NCI-H1436 treated with DMSO at 0.1 percent for 48 hours (cell line): Measurements from ENCODE around the gene KIAA0040.
"Not testable (repeated sequence)": the region's sequence is repeated elsewhere in the genome, so short reads cannot be mapped to it uniquely, and the experiment has no call there.

Source experiments
- DNase-seq: peaks from one replicate; lab custom pipeline; 2025; lab: John Stamatoyannopoulos, UW

KIAA0040 gene

DNA sequence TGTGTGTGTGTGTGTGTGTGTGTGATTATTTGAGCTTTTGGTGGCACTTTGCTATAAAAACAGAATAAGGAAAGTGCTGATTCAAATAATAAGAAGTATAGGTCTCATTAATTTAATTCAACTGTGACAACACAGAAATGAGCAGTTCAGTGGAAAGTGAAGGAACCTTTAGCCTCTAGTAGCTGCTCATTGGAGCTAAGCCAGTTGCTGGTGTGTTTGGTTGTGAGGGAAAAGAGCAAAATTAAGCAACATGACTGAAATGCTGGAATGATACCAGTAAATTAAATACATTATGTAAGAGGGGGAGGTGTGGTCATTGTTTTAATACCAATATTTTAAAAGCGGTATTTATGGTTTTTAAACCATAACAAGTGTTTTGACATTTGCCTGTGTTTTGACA is 55.2 kb downstream of the KIAA0040 start:
- DNase-seq, result no peak

- no peak for DNase-seq
Measured at GRCh38 chr1:175136246-175136645, 56.3 kb downstream of the KIAA0040 start.

DNA sequence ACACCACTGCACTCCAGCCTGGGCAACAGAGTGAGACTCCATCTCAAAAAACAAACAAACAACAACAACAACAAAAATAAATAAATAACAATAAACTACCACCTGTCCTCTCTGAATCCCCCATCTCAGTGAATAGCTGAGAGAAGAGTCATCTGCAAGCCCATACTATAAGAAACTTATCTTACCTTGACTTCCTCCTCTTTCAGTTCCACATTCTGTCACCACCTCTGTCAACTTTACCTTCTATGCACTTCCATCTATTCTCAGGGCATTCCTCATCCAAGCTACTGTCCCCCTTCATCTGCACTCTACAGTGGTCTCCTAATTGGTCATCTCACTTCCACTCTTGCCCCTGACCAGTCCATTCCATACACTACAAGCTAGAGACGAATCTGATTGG is 58.1 kb downstream of the KIAA0040 start:
- DNase-seq, result no peak

DNA sequence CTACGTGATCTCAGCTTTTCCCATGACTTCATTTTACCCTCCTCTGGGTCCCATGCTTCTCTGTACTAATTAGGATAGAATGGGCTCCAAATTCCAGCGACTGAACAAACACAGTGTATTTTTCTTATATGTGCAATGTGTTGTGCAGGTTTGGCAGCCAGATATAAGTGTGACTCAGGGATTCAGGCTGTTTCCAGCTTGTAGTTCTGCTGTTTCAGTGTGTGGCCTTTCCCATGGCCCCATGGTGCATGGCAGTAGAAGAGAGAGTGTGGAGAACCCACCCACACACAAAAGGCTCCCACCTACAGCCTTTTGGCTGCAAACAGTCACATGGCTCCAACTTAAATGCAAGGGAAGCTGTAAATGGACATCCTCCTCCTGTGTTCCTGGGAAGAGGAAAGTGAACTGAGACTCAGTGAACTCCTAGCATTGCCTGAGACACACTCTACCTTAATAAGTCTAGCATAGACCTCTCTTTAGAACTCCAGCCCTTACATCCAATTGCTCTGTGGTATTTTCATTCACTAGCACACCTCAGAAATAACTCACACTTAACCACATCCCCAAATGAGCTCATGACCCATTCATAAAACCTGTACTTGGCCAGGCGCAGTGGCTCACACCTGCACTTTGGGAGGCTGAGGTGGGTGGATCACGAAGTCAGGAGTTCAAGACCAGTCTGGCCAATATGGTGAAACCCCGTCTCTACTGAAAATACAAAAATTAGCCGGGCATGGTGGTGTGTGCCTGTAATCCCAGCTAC is 58.7 kb downstream of the KIAA0040 start:
- DNase-seq, result no peak

GRCh38 chr1:175132436-175132835 is 60.1 kb downstream of the KIAA0040 start:
- DNase-seq, result no peak

- DNase-seq, result no peak
Measured at GRCh38 chr1:175131095-175131494, 61.5 kb downstream of the KIAA0040 start.

GRCh38 chr1:175130649-175131045 is 61.9 kb downstream of the KIAA0040 start:
- DNase-seq, result no peak

DNA sequence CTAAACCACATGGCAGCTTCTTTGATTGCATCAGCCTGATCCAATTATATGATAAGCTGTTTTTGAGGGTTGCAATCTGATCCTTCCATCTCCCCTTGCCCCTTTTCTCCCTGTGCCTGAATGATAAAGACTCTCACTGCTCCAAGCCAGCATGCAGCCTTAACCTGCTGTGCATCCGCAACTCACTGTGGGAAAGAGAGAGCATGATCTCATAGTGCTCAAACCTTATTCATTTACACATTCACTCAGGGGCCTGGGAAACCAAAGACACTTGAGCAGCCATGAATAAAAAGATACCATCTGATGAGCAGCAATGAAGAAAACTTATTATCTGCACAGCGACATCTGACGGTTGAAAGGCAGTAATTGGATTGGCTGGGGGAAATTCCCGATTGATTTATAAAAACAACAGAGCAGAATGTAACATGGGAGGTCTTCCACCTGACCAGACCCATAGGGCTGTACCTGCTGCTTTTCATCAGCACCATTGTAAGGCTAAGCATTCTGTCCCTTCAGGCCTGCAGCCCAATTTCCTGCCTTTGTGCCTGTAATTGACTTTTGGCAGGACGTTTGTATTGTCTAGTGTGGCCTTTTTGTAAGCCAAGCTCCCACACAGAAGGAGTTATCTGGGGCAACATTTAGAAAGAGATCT is 62.5 kb downstream of the KIAA0040 start:
- DNase-seq, result no peak

DNA sequence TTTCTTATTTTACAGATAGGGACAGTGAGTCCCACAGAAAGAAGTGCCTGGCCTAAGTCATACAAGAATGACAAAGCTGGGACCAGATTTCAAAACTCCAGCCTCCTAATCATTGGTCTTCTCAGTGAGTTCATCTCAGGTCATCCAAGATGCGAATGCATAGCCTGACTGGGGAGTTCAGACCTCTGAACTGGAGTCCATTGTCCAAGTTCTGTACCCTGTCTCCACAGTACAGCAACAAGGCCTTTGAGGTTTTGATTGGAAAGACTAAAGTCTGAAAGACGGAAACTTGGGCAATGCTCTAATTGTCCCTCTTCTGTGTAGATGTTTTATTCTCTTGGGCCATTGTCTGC is 63.0 kb downstream of the KIAA0040 start:
- peak; percentile 29 for DNase-seq

DNA sequence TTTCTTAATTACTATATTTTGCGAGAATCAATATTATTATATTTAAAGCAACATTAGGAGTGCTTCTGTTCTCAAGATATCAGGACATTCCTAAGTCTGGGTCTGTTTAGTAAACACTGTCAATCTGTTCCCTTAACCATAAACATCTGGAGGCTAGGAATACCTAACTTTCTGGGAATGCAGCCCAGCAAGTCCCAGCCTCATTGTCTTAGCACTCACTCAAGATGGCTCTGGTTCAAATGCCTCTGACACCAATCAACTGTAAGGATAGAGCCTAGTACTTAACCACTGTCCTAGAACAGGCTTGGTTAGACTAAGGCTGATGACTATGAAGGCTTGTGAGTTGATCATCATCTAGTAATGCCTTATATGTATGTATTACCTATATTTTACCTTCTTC is 63.4 kb downstream of the KIAA0040 start:
- DNase-seq, result no peak

DNA sequence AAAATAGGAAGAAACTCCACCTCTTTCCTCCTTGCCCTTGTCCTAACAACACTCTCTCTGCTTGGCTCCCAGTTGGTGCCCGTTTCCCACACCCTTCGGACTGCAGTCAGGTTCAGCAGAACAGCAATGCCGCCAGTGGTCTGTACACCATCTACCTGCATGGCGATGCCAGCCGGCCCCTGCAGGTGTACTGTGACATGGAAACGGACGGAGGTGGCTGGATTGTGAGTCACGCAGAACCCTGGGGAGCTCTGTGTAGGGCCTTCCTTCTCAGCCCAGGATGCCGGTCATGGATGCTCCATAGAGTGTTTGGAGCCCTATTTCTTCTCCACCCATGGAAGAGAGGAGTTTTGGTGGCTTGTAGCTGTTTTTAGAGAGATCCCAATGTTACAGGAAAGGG is 64.1 kb downstream of the KIAA0040 start:
- no peak for DNase-seq

GRCh38 chr1:175127565-175127964 is 65.0 kb downstream of the KIAA0040 start:
- no peak for DNase-seq

- DNase-seq, result no peak
Measured at GRCh38 chr1:175126347-175126746, 66.2 kb downstream of the KIAA0040 start.

GRCh38 chr1:175124861-175125260 is 67.7 kb downstream of the KIAA0040 start:
- no peak for DNase-seq

DNA sequence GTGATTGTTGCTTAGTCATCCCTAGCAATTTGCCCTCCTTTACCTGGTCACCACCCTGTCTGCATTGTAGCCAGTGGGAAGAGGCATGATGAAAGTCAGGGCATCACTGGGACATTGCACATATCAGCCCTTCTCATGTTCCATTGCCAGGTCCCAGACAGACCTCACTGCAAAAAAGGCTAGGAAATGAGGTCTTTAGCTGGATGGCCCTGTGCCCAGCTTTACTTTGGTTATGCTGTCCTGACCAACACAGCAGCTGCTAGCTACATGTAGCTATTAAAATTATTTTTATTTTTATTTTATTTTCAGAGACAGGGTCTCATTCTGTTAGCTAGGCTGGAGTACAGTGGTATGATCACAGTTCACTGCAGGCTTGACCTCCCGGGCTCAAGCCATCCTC is 72.1 kb downstream of the KIAA0040 start:
- no peak for DNase-seq

DNA sequence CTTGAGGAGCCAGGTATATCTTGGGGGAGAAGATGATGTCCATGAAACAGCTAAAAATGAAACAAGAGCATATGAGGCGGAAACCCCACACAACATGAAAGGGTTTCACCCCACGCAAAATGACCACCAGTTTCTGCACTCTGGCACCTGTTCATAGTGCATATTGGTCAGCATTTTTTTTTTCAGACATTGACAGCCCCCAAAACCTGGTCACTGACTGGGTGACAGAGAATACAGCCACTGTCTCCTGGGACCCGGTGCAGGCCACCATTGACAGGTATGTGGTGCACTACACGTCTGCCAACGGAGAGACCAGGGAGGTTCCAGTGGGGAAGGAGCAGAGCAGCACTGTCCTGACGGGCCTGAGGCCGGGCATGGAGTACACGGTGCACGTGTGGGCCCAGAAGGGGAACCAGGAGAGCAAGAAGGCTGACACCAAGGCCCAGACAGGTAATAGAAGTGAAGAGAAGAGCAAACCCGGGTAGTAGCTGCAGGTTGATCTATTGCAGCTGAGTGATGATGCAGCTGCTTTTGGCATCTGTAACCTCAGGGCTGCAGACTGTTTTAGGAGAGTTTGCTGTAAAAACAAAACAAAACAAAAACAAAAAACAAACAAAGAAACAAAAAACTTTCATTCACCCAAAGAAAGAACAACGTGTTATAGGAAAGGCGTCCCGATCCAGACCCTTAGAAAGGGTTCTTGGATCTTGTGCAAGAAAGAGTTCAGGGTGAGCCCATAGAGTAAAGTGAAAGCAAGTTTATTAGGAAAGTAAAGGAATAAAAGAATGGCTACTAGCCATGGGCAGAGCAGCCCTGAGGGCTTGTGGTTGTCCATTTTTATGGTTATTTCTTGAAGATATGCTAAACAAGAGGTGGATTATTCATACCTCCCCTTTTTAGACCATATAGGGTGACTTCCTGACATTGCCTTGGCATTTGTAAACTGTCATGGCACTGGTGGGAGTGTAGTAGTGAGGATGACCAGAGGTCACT is 73.9 kb downstream of the KIAA0040 start:
- no peak for DNase-seq

- DNase-seq, result no peak
Measured at GRCh38 chr1:175116903-175117302, 75.7 kb downstream of the KIAA0040 start.

GRCh38 chr1:175116210-175116798 is 76.3 kb downstream of the KIAA0040 start:
- DNase-seq, result no peak

- DNase-seq, result no peak
Measured at GRCh38 chr1:175114996-175115395, 77.6 kb downstream of the KIAA0040 start.

GRCh38 chr1:175108331-175108820 is 84.2 kb downstream of the KIAA0040 start:
- not testable (repeated sequence) for DNase-seq
